T-helper 1 cell treated with Interleukin-12 subunit alpha and Interleukin-12 subunit beta and Interleukin-4 antibody, amounts not matched to agents 30 μg/mL and 1 μg/mL, for 36 hours (primary cell): ENCODE data around the gene MCM3AP.

ENCODE experiments used
- H3K27ac Mint-ChIP-seq: one replicate; pipeline ENCODE4 v1.8.0; 2021; ENCODE audit warnings: mild to moderate bottlenecking, mixed read lengths
- H3K27me3 Mint-ChIP-seq: one replicate; pipeline ENCODE4 v1.8.0; 2021; ENCODE audit warnings: low read depth, mixed read lengths
- H3K36me3 Mint-ChIP-seq: one replicate; pipeline ENCODE4 v1.8.0; 2021; ENCODE audit warnings: low read depth, mixed read lengths
- H3K4me1 Mint-ChIP-seq: one replicate; pipeline ENCODE4 v1.8.0; 2021; ENCODE audit warnings: low read depth, mixed read lengths
- H3K4me3 Mint-ChIP-seq: one replicate; pipeline ENCODE4 v1.8.0; 2021; ENCODE audit warnings: mild to moderate bottlenecking, moderate library complexity, mixed read lengths
- H3K9me3 Mint-ChIP-seq: one replicate; pipeline ENCODE4 v1.8.0; 2021; ENCODE audit warnings: mixed read lengths

Gene MCM3AP

GRCh38 chr21:46191686-46192575 lies 93.5 kb downstream of the MCM3AP start:
- Mint-ChIP-seq H3K4me3 (no peak overlapping the region), H3K27ac (no peak overlapping the region), H3K27me3 (no peaks in the 10 kb centered on the region), H3K9me3 (no peaks in the 10 kb centered on the region), H3K36me3 (peaks cover 18% of the 10 kb centered on the region), H3K4me1 (no peaks in the 10 kb centered on the region)

- H3K27me3 Mint-ChIP-seq = no peaks in the 10 kb centered on the region
- peaks cover 17% of the 10 kb centered on the region for H3K36me3 Mint-ChIP-seq
- no peak overlapping the region for H3K27ac Mint-ChIP-seq
- no peaks in the 10 kb centered on the region for H3K4me1 Mint-ChIP-seq
- no peak overlapping the region for H3K4me3 Mint-ChIP-seq
- no peaks in the 10 kb centered on the region for H3K9me3 Mint-ChIP-seq
Observed at GRCh38 chr21:46191257-46191685, 94.1 kb downstream of the MCM3AP start.

GRCh38 chr21:46190491-46191131 lies 94.8 kb downstream of the MCM3AP start:
- Mint-ChIP-seq H3K9me3 (no peaks in the 10 kb centered on the region), H3K4me3 (no peak overlapping the region), H3K4me1 (no peaks in the 10 kb centered on the region), H3K27me3 (no peaks in the 10 kb centered on the region), H3K27ac (no peak overlapping the region), H3K36me3 (peaks cover 17% of the 10 kb centered on the region)

- H3K27me3 Mint-ChIP-seq = no peaks in the 10 kb centered on the region
- no peak overlapping the region for H3K4me3 Mint-ChIP-seq
- H3K9me3 Mint-ChIP-seq = no peaks in the 10 kb centered on the region
- peaks cover 3% of the 10 kb centered on the region for H3K4me1 Mint-ChIP-seq
- no peak overlapping the region for H3K27ac Mint-ChIP-seq
- H3K36me3 Mint-ChIP-seq = peaks cover 14% of the 10 kb centered on the region
Observed at GRCh38 chr21:46189959-46190490, 95.4 kb downstream of the MCM3AP start.

- peaks cover 4% of the 10 kb centered on the region for H3K4me1 Mint-ChIP-seq
- H3K27ac Mint-ChIP-seq = no peak overlapping the region
- H3K36me3 Mint-ChIP-seq = peaks cover 11% of the 10 kb centered on the region
- no peak overlapping the region for H3K4me3 Mint-ChIP-seq
- H3K9me3 Mint-ChIP-seq = no peaks in the 10 kb centered on the region
- H3K27me3 Mint-ChIP-seq = no peaks in the 10 kb centered on the region
Observed at GRCh38 chr21:46189213-46189958, 96.0 kb downstream of the MCM3AP start.

- peaks cover 3% of the 10 kb centered on the region for H3K36me3 Mint-ChIP-seq
- no peaks in the 10 kb centered on the region for H3K27me3 Mint-ChIP-seq
- H3K4me1 Mint-ChIP-seq = peaks cover 4% of the 10 kb centered on the region
- H3K9me3 Mint-ChIP-seq = no peaks in the 10 kb centered on the region
- H3K4me3 Mint-ChIP-seq = no peak overlapping the region
- H3K27ac Mint-ChIP-seq = no peak overlapping the region
Observed at GRCh38 chr21:46188226-46189212, 96.9 kb downstream of the MCM3AP start.

- no peaks in the 10 kb centered on the region for H3K9me3 Mint-ChIP-seq
- peaks cover 6% of the 10 kb centered on the region for H3K4me1 Mint-ChIP-seq
- H3K36me3 Mint-ChIP-seq = no peaks in the 10 kb centered on the region
- H3K27ac Mint-ChIP-seq = no peak overlapping the region
- H3K27me3 Mint-ChIP-seq = no peaks in the 10 kb centered on the region
- H3K4me3 Mint-ChIP-seq = no peak overlapping the region
Observed at GRCh38 chr21:46187814-46188213, 97.6 kb downstream of the MCM3AP start.

GRCh38 chr21:46187261-46187660 lies 98.2 kb downstream of the MCM3AP start:
- H3K27me3 Mint-ChIP-seq = no peaks in the 10 kb centered on the region
- H3K9me3 Mint-ChIP-seq = no peaks in the 10 kb centered on the region
- no peak overlapping the region for H3K27ac Mint-ChIP-seq
- H3K4me1 Mint-ChIP-seq = peaks cover 6% of the 10 kb centered on the region
- H3K4me3 Mint-ChIP-seq = no peak overlapping the region
- no peaks in the 10 kb centered on the region for H3K36me3 Mint-ChIP-seq

GRCh38 chr21:46185716-46186115 lies 99.7 kb downstream of the MCM3AP start:
- Mint-ChIP-seq H3K36me3 (no peaks in the 10 kb centered on the region), H3K4me1 (peaks cover 6% of the 10 kb centered on the region), H3K4me3 (peak overlapping the region; percentile 34), H3K27me3 (no peaks in the 10 kb centered on the region), H3K27ac (no peak overlapping the region), H3K9me3 (no peaks in the 10 kb centered on the region)
